Neural crest cell (in vitro differentiated cells): Measurements from ENCODE around the gene VPS37D. TPM values are rescaled to one million over a fixed set of nuclear protein-coding genes. Genes with fewer than 3 reads are reported as not detected.
"Not testable (repeated sequence)": the region's sequence is repeated elsewhere in the genome, so short reads cannot be mapped to it uniquely, and the experiment has no call there.

Experiments used
- DNase-seq: peaks from one replicate; pipeline ENCODE4 v3.0.0; 2021; ENCODE audit warnings: low read depth, mixed read lengths, low spot score
- H3K27ac Mint-ChIP-seq: one replicate; pipeline ENCODE4 v1.8.0; 2021; ENCODE audit warnings: mild to moderate bottlenecking, mixed read lengths; ENCODE audit not compliant: unreplicated experiment
- H3K27me3 Mint-ChIP-seq: 2 replicates; pipeline ENCODE4 v1.8.0; 2021; ENCODE audit warnings: low read depth, mild to moderate bottlenecking, mixed read lengths
- H3K36me3 Mint-ChIP-seq: 2 replicates; pipeline ENCODE4 v1.8.0; 2021; ENCODE audit warnings: low read depth, mild to moderate bottlenecking, mixed read lengths
- H3K4me1 Mint-ChIP-seq: 2 replicates; pipeline ENCODE4 v1.8.0; 2021; ENCODE audit warnings: mixed read lengths
- H3K4me3 Mint-ChIP-seq: one replicate; pipeline ENCODE4 v1.8.0; 2021; ENCODE audit warnings: mild to moderate bottlenecking, mixed read lengths
- H3K9me3 Mint-ChIP-seq: 2 replicates; pipeline ENCODE4 v1.8.0; 2021; ENCODE audit warnings: mixed read lengths
- total RNA-seq: library from RNA; stranded (reverse); gene quantifications from 2 replicates; pipeline ENCODE4 v1.2.1, GENCODE V29; 2021
- TF ChIP-seq, protein P1 (sequence below): fragments of 200-600 bp; sonication (generic); conservative IDR thresholded peaks from 2 replicates; pipeline ENCODE4 v1.5.0; 2021; ENCODE audit warnings: antibody characterized with exemption, mild to moderate bottlenecking

VPS37D gene
- total RNA-seq, 1 donor from 2014 or later: 10.0 TPM

DNA sequence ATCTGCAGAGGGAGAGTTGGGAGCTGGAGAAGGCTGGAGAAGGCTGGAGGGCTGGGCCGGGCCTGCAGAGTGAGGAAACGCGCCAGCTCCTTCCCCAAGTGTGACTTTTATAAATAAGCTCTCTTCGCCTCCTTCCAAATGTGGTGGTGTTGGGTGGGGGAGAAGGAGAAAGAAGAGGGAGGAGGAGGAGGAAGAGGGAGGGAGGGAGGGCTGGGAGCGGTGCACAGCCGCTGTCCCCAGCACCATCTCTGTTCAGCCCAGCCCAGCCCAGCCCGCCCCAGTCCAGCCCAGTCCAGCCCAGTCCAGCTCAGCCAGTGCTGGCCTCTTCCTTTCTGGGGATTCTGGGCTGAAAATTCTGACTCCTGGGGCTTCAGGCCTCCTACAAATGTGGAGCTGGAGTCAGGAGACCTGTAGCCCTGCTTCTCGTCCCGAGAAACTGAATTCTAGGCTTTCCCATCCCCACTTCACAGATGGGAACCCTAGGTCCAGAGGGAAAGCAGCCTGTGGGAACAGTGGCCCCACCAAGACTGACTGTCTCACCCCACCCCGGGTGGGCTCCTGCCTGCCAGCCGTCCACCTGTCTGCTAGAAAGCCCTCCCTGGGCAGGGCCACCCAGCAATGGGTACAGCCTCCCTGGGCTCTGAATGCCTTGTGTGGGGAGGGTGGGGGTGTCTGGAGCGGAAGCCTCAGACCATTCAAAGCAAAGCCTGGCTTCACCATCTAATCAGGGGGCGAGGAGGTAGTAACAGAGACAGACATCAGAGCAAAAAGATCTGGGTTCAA is 49.6 kb downstream of the VPS37D start:
- H3K4me1 Mint-ChIP-seq: peaks cover 17% of the 10 kb centered on the region
- peaks cover 8% of the 10 kb centered on the region for H3K27me3 Mint-ChIP-seq
- no peaks in the 10 kb centered on the region for H3K9me3 Mint-ChIP-seq
- peak overlapping the region; percentile 35 for H3K27ac Mint-ChIP-seq
- no peaks in the 10 kb centered on the region for H3K36me3 Mint-ChIP-seq
- peak overlapping the region; percentile 79 for H3K4me3 Mint-ChIP-seq
- TF ChIP-seq, protein P1, sequence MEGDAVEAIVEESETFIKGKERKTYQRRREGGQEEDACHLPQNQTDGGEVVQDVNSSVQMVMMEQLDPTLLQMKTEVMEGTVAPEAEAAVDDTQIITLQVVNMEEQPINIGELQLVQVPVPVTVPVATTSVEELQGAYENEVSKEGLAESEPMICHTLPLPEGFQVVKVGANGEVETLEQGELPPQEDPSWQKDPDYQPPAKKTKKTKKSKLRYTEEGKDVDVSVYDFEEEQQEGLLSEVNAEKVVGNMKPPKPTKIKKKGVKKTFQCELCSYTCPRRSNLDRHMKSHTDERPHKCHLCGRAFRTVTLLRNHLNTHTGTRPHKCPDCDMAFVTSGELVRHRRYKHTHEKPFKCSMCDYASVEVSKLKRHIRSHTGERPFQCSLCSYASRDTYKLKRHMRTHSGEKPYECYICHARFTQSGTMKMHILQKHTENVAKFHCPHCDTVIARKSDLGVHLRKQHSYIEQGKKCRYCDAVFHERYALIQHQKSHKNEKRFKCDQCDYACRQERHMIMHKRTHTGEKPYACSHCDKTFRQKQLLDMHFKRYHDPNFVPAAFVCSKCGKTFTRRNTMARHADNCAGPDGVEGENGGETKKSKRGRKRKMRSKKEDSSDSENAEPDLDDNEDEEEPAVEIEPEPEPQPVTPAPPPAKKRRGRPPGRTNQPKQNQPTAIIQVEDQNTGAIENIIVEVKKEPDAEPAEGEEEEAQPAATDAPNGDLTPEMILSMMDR: no peak
- DNase-seq: no peak

DNA sequence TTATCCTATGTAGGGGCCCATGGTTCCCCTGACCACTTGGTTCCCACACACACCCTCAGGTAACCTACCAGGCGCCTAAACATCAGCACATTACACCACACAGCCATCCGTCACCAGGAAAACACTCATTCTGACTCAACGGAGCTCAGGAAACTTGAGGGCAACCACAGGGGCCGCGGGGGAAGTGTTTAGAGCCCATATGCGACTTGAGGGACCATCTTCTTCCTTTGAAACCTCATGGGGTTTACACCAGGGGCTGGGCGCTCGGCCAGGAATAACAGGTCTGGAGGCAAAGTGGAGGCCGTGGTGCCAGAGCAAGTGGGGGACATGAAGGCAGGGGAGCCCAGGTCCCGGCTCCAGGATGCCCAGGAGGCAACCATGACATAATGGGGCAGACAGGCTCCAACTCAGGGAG is 50.4 kb downstream of the VPS37D start:
- Mint-ChIP-seq H3K4me1 (peaks cover 17% of the 10 kb centered on the region), H3K27me3 (peaks cover 8% of the 10 kb centered on the region), H3K27ac (no peak overlapping the region), H3K36me3 (no peaks in the 10 kb centered on the region), H3K4me3 (peak overlapping the region; percentile 79), H3K9me3 (no peaks in the 10 kb centered on the region)
- no peak for DNase-seq
- TF ChIP-seq, protein P1: no peak

DNA sequence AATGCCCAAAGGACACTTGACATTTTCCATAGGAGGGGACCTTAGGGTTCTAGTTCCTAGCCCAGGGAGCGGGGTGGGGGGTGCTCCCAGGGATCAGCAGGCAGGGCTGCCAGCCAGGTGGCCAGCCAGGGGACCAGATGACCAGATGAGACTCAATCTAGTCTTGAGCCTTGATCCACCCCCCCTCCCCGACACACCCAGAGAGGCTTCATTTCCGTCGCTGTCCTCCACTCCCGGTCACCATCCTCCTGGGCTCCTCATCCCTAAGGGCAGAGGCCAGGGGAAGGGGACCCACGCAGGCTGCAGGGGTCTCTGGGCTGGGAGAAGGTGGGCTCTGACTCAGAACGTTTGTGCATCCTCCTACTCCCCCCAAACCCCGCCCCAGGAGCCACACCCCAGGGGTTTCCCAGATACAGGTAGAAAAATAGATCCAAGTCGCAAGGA is 50.8 kb downstream of the VPS37D start:
- peaks cover 8% of the 10 kb centered on the region for H3K27me3 Mint-ChIP-seq

DNA sequence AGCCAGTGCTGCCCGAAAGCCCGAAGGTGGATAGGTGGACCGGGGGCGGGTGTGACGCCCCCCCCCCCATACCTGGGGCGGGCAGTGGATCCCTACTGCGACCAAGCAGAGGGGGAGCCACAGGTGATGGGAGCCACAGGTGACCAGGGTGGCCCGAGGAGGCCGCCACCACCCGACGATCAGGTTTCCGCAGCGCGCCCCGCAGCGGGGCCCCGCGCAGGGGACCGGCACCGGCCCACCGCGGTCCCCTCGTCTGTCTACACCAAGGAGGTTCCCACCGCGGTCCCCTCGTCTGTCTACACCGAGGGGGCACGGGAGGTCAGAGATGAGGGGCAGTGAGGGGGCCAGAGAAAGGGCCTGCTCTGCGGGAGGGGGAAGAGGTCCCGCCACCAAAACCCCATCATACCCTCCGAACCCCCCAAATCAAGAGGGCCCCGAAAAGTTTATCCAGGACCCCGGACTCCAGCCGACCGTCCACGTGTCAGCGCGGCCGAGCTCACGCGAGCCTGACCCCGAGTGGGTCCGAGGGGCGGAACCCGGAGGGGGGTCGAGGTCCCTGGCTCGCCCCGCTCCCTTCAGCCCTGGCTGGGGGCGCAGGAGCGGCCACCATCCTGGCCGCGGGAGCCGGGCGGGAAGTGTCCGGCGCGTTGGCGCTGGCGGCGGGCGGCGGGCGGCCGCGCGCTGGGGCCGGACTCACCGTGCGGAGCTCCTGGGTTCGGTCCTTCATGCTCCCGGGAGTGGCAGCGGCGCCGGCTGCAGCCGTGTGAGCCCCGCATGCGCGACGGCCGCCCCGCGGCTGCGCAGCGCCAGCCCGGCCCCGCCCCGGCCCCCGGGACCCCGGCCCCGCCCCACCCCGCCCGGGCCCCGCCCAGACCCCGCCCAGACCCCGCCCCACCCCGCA is 51.5 kb downstream of the VPS37D start, which contains the start of gene STX1A:
Gene STX1A, minus strand, starts transcription at position 765 of the 901 bp plus-strand sequence. Its CDS starts 38 bp downstream, at position 727.
- no peak within 1 kb of the TSS for H3K27ac Mint-ChIP-seq
- H3K4me3 Mint-ChIP-seq: peak within 1 kb of the TSS; percentile 88
- TF ChIP-seq, protein P1: no peak
- H3K9me3 Mint-ChIP-seq: no peaks in the 10 kb centered on the region
- no peaks in the 10 kb centered on the region for H3K36me3 Mint-ChIP-seq
- peaks cover 17% of the 10 kb centered on the region for H3K4me1 Mint-ChIP-seq
- H3K27me3 Mint-ChIP-seq: peaks cover 8% of the 10 kb centered on the region
- peak; percentile 61 for DNase-seq

More for the DNA sequence above, 50.8 kb downstream of the VPS37D start:
- Mint-ChIP-seq H3K27ac (no peak overlapping the region), H3K4me1 (peaks cover 17% of the 10 kb centered on the region), H3K9me3 (no peaks in the 10 kb centered on the region), H3K4me3 (peak overlapping the region; percentile 74), H3K36me3 (no peaks in the 10 kb centered on the region)
- DNase-seq: no peak
- TF ChIP-seq, protein P1: no peak

DNA sequence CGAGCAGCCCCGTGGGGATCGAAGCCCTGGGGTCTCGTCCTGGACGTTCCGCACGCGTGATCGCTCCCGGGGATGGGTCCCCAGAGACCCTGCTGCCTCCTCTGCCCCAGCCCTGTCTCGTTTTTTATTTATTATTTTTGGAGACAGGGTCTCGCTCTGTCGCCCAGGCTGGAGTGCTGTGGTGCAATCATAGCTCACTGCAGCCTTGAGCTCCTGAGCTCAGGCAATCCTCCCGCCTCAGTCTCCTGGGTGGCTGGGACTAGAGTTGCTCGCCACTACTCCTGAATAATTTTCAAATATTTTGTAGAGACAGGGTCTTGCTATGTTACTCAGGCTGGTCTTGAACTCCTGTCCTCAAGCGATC is 52.2 kb downstream of the VPS37D start:
- H3K36me3 Mint-ChIP-seq: no peaks in the 10 kb centered on the region
- H3K27me3 Mint-ChIP-seq: peaks cover 8% of the 10 kb centered on the region
- TF ChIP-seq, protein P1: no peak
- H3K9me3 Mint-ChIP-seq: no peaks in the 10 kb centered on the region
- H3K27ac Mint-ChIP-seq: no peak overlapping the region
- peak overlapping the region; percentile 88 for H3K4me3 Mint-ChIP-seq
- H3K4me1 Mint-ChIP-seq: peaks cover 17% of the 10 kb centered on the region
- no peak for DNase-seq

DNA sequence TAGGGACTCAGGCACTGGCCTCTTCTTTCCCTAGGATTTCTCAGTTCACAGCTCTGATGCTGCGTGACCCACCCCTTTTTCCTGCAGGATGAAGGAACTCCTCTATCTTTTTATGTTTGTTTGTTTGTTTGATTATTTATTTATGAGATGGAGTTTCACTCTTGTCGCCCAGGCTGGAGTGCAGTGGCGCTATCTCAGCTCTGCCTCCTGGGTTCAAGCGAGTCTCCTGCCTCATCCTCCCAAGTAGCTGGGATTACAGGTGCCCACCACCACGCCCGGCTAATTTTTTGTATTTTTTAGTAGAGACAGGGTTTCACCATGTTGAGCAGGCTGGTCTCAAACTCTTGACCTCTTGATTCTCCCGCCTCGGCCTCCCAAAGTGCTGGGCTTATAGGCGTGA is 52.8 kb downstream of the VPS37D start:
- DNase-seq: not testable (repeated sequence)
- H3K4me3 Mint-ChIP-seq: peak overlapping the region; percentile 88

More for the DNA sequence above, 52.8 kb downstream of the VPS37D start:
- H3K4me1 Mint-ChIP-seq: peaks cover 16% of the 10 kb centered on the region
- not testable (repeated sequence) for H3K27ac Mint-ChIP-seq, H3K27me3 Mint-ChIP-seq, H3K36me3 Mint-ChIP-seq, H3K9me3 Mint-ChIP-seq
